Measurements from ENCODE around the gene SERGEF.

GRCh38 chr11:17876827-17877226, 136.0 kb downstream of the SERGEF start:
- TF ChIP-seq CTCF (IDR thresholded peaks at IDR 0.05), result no peak
- TF ChIP-seq POLR2A (IDR thresholded peaks at IDR 0.05), result no peak

All from ovary (tissue), 3 donors.